KMS-11 (cell line): ENCODE results near the gene TLX1.

Experiments
- H2AFZ ChIP-seq: fragments of 200-600 bp; sonication (generic); 2 replicates; pipeline ENCODE4 v1.6.1; 2016; ENCODE audit warnings: antibody characterized with exemption, mixed run types, low read depth
- H3K27ac ChIP-seq: fragments of 200-600 bp; sonication (generic); 2 replicates; pipeline ENCODE4 v1.6.1; 2016; ENCODE audit warnings: mild to moderate bottlenecking, mixed run types
- H3K27me3 ChIP-seq: fragments of 200-600 bp; sonication (generic); 2 replicates; pipeline ENCODE4 v1.6.1; 2017; ENCODE audit warnings: mild to moderate bottlenecking, low read depth, mixed run types, moderate library complexity; ENCODE audit not compliant: insufficient read depth
- H3K36me3 ChIP-seq: fragments of 200-600 bp; sonication (generic); 2 replicates; pipeline ENCODE4 v1.6.1; 2017; ENCODE audit warnings: mild to moderate bottlenecking, mixed run types; ENCODE audit not compliant: insufficient read depth
- H3K4me1 ChIP-seq: fragments of 200-600 bp; sonication (generic); 2 replicates; pipeline ENCODE4 v1.6.1; 2016; ENCODE audit warnings: mild to moderate bottlenecking, low read depth, mixed run types; ENCODE audit not compliant: poor library complexity, severe bottlenecking
- H3K4me2 ChIP-seq: fragments of 200-600 bp; sonication (generic); 2 replicates; pipeline ENCODE4 v1.7.0; 2016; ENCODE audit warnings: mild to moderate bottlenecking, mixed run types
- H3K4me3 ChIP-seq: fragments of 200-600 bp; sonication (generic); IDR thresholded peaks from 2 replicates; pipeline ENCODE4 v1.6.1; 2017; ENCODE audit warnings: low read depth, low read length, mixed read lengths; ENCODE audit not compliant: insufficient read depth
- H3K79me2 ChIP-seq: fragments of 200-600 bp; sonication (generic); 2 replicates; pipeline ENCODE4 v1.6.1; 2016; ENCODE audit warnings: low read depth, mixed run types; ENCODE audit not compliant: insufficient read depth
- H3K9ac ChIP-seq: fragments of 200-600 bp; sonication (generic); 2 replicates; pipeline ENCODE4 v1.6.1; 2016; ENCODE audit warnings: mild to moderate bottlenecking, mixed run types
- H4K20me1 ChIP-seq: fragments of 200-600 bp; sonication (generic); 2 replicates; pipeline ENCODE4 v1.6.1; 2016; ENCODE audit warnings: mild to moderate bottlenecking, mixed run types; ENCODE audit not compliant: insufficient read depth
- TF ChIP-seq, protein P1 (sequence below): fragments of 200-600 bp; sonication (generic); conservative IDR thresholded peaks from 2 replicates; pipeline ENCODE4 v1.6.1; 2017; ENCODE audit warnings: low read depth, mild to moderate bottlenecking, antibody characterized with exemption, low read length, moderate library complexity, mixed read lengths

The TLX1 gene

DNA sequence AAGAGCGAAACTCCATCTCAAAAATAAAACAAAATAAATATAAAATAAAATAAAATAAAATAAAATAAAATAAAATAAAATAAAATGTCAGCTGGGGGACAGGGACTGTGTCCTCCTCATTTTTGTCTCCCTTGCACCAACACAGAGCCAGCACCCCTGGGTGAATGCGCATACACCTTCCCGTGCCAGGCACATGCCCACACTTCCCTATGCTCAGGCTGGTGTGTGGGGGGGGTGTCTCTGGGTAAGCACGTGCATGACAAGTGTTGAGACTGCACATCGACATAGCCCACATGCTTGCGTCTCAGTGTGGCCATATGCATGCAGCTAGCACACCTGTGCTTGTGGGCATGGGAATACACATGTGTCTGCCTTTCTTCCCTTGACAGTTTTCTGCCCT is 24.7 kb upstream of the TLX1 start:
- Histone ChIP-seq H4K20me1 (no peaks in the 10 kb centered on the region), H3K4me3 (no peak overlapping the region), H3K4me1 (no peaks in the 10 kb centered on the region), H3K36me3 (no peaks in the 10 kb centered on the region), H3K27ac (no peak overlapping the region), H3K9ac (no peak overlapping the region), H3K4me2 (no peak overlapping the region), H3K79me2 (no peaks in the 10 kb centered on the region), H3K27me3 (no peaks in the 10 kb centered on the region; the same call in 1 of the 2 replicates), H2AFZ (no peak overlapping the region)
- TF ChIP-seq, protein P1, sequence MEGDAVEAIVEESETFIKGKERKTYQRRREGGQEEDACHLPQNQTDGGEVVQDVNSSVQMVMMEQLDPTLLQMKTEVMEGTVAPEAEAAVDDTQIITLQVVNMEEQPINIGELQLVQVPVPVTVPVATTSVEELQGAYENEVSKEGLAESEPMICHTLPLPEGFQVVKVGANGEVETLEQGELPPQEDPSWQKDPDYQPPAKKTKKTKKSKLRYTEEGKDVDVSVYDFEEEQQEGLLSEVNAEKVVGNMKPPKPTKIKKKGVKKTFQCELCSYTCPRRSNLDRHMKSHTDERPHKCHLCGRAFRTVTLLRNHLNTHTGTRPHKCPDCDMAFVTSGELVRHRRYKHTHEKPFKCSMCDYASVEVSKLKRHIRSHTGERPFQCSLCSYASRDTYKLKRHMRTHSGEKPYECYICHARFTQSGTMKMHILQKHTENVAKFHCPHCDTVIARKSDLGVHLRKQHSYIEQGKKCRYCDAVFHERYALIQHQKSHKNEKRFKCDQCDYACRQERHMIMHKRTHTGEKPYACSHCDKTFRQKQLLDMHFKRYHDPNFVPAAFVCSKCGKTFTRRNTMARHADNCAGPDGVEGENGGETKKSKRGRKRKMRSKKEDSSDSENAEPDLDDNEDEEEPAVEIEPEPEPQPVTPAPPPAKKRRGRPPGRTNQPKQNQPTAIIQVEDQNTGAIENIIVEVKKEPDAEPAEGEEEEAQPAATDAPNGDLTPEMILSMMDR: no peak

DNA sequence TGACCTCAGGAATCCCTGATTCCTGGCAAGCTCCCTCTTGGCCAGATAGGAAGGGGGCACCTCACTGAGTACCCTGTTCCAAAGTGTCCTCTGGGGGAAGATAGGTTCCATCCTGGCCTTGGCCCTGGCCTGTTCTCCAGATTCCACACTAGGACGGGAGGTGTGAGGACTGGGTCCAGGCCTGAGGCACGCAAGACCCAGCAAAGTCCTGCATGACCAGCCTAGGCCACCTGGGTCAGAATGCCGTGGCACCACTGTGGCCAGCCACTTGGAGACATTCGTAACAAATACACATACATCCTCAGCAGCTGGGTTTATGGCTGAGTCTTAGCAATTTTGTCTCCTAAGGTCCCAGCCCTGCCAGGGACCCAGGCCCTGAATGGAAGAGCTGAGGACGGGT is 23.3 kb upstream of the TLX1 start:
- H3K9ac ChIP-seq: no peak overlapping the region
- H2AFZ ChIP-seq: no peak overlapping the region
- no peak overlapping the region for H3K4me3 ChIP-seq
- H3K27me3 ChIP-seq: no peaks in the 10 kb centered on the region; the same call in 1 of the 2 replicates
- no peaks in the 10 kb centered on the region for H3K79me2 ChIP-seq
- no peaks in the 10 kb centered on the region for H4K20me1 ChIP-seq
- no peak overlapping the region for H3K4me2 ChIP-seq
- no peaks in the 10 kb centered on the region for H3K36me3 ChIP-seq
- TF ChIP-seq, protein P1: no peak
- no peaks in the 10 kb centered on the region for H3K4me1 ChIP-seq
- H3K27ac ChIP-seq: no peak overlapping the region

DNA sequence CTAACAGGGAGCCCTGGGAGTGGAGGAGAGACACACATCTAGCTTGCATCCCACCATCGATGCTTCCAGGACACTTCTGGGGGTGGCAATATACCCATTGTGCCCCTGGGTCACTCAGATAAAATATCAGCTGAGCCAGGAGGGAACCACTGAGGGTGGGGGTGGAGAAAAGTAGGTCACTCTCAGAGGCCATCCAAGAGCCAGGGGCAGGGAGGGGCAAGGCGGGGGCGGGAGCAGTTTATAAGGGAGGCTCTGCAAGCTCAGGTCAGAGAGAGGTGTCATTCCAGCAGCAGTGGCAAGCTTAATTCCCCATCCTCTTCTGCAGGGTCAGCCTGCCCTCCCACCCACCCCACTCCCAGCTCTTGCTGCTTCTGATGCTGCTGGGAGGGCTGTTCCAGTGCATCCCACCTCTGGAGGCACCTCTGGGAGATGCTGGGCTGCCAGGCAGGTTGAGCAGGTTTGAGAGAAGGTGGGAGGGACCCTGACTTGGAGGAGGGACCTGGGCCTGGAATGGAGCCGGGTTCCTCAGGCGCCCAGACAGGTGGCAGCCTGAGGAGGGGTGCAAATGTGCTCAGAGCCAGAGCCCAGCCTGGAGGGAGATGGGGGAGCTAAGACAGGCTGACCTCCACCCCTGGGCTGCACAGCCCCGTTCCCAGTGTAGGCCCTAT is 20.1 kb upstream of the TLX1 start:
- Histone ChIP-seq H3K36me3 (no peaks in the 10 kb centered on the region), H3K4me3 (no peak overlapping the region), H3K27ac (no peak overlapping the region), H3K4me1 (no peaks in the 10 kb centered on the region), H3K27me3 (no peaks in the 10 kb centered on the region; the same call in 1 of the 2 replicates), H4K20me1 (no peaks in the 10 kb centered on the region), H3K9ac (no peak overlapping the region), H3K79me2 (no peaks in the 10 kb centered on the region), H2AFZ (no peak overlapping the region), H3K4me2 (no peak overlapping the region)
- TF ChIP-seq, protein P1: no peak

DNA sequence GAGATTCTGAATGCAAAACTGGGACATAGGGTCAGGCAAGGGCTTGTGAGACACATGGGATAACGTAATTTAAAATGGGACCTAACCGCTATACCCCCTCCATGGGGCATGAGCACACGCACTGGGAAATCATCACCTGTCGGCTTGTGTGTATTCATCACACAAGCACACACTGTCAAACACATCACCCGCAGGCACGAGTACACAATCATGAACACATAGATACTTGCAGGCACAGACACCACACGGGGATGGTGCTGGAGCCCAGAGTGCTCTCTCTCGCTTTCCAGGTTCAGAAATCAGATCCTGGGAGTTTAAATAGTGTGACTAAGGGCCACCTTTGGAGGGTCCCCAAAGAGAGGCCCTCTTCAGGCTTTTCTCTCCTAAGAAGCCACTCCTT is 19.6 kb upstream of the TLX1 start:
- Histone ChIP-seq H3K4me2 (no peak overlapping the region), H3K4me3 (no peak overlapping the region), H3K36me3 (no peaks in the 10 kb centered on the region), H3K9ac (no peak overlapping the region), H3K79me2 (no peaks in the 10 kb centered on the region), H3K4me1 (no peaks in the 10 kb centered on the region), H2AFZ (no peak overlapping the region), H4K20me1 (no peaks in the 10 kb centered on the region), H3K27ac (no peak overlapping the region), H3K27me3 (no peaks in the 10 kb centered on the region; the same call in 1 of the 2 replicates)
- TF ChIP-seq, protein P1: no peak
